GM10266 (cell line): ENCODE results near the gene AVPR2.

ENCODE experiments used
- DNase-seq: peaks from one replicate; pipeline ENCODE4 v3.0.0; 2012; ENCODE audit errors: extremely low spot score
- TF ChIP-seq, protein P1 (sequence below): IDR thresholded peaks from 2 replicates; pipeline ENCODE4 v1.5.1; 2012; ENCODE audit warnings: mild to moderate bottlenecking, low read depth; ENCODE audit not compliant: control insufficient read depth, insufficient read depth; ENCODE audit errors: missing control alignments

AVPR2 gene

GRCh38 chrX:153885968-153886903 is 18.2 kb upstream of the AVPR2 start, which contains the start of gene L1CAM:
Gene L1CAM, minus strand, starts transcription at chrX:153886173. Its CDS starts 10,337 bp downstream, at chrX:153875836.
- no peak for DNase-seq
- TF ChIP-seq, protein P1, sequence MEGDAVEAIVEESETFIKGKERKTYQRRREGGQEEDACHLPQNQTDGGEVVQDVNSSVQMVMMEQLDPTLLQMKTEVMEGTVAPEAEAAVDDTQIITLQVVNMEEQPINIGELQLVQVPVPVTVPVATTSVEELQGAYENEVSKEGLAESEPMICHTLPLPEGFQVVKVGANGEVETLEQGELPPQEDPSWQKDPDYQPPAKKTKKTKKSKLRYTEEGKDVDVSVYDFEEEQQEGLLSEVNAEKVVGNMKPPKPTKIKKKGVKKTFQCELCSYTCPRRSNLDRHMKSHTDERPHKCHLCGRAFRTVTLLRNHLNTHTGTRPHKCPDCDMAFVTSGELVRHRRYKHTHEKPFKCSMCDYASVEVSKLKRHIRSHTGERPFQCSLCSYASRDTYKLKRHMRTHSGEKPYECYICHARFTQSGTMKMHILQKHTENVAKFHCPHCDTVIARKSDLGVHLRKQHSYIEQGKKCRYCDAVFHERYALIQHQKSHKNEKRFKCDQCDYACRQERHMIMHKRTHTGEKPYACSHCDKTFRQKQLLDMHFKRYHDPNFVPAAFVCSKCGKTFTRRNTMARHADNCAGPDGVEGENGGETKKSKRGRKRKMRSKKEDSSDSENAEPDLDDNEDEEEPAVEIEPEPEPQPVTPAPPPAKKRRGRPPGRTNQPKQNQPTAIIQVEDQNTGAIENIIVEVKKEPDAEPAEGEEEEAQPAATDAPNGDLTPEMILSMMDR, result no peak

- TF ChIP-seq, protein P1, result no peak
Measured at GRCh38 chrX:153886915-153887314, 17.6 kb upstream of the AVPR2 start.

GRCh38 chrX:153887385-153887784 is 17.1 kb upstream of the AVPR2 start:
- TF ChIP-seq, protein P1, result no peak
- no peak for DNase-seq

More at GRCh38 chrX:153886915-153887314, 17.6 kb upstream of the AVPR2 start:
- no peak for DNase-seq

- DNase-seq, result no peak
- TF ChIP-seq, protein P1, result no peak
Measured at GRCh38 chrX:153888344-153888743, 16.1 kb upstream of the AVPR2 start.

- TF ChIP-seq, protein P1, result no peak
- no peak for DNase-seq
Measured at GRCh38 chrX:153889123-153889522, 15.3 kb upstream of the AVPR2 start.

GRCh38 chrX:153897899-153898298 is 6.6 kb upstream of the AVPR2 start:
- DNase-seq, result no peak
- TF ChIP-seq, protein P1, result no peak

DNA sequence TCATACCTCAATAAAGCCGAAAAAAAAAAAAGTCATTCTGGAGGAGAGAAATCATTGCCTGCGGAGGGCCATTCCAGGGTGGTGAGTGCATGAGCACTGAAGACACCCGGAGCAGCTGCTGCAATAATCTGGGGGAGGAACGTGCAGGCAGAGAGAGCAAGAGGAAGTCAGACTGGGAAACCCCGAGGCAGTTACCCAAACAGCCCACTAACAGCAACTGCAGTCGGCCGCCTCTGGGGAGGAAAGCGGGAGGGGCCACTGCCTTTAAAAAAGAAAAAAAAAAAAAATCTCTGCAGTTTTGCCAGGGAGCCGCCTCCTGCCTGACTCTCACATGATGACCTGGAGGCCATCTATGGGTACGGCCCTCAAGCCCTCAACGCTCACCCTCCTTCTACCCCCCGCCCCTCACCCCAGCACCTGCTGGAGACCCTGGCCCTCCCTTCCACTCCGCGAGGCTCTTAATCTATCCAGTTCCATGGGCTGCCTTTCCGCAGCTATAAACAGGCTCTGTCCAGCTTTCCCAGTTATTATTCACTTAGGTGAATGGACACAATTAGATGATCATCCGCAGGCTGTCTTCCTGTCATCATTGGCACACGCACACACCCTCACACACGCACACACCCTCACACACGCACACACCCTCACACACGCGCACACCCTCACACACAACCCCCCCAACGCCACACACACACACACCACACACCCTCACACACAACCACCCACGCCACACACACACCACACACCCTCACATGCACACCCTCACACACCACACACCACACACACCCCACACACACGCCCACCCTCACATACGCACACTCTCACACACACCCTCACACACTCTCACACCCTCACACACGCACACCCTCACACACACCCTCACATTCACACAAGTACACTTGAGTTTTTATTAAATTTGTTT is 3.4 kb upstream of the AVPR2 start:
- DNase-seq, result peak; percentile 85

More for the DNA sequence above, 3.4 kb upstream of the AVPR2 start:
- TF ChIP-seq, protein P1, result no peak
